GM21515 (cell line): ENCODE data around the gene EXOC4.
"Not testable (repeated sequence)": the region's sequence is repeated elsewhere in the genome, so short reads cannot be mapped to it uniquely, and the experiment has no call there.

ENCODE experiments used
- ATAC-seq: cut with Tn5 transposase; IDR thresholded peaks from one replicate; pipeline ENCODE4 v1.9.1; 2021; ENCODE audit not compliant: unreplicated experiment

EXOC4 gene

GRCh38 chr7:133779538-133779937 is 526.7 kb downstream of the EXOC4 start:
- not testable (repeated sequence) for ATAC-seq

- ATAC-seq = no peak
These were observed 528.0 kb downstream of the EXOC4 start for GRCh38 chr7:133780912-133781311.

- no peak for ATAC-seq
These were observed 528.7 kb downstream of the EXOC4 start for GRCh38 chr7:133781486-133782090.

GRCh38 chr7:133782470-133782869 is 529.6 kb downstream of the EXOC4 start:
- ATAC-seq = no peak

- ATAC-seq = no peak
These were observed 530.4 kb downstream of the EXOC4 start for GRCh38 chr7:133783276-133783675.

- ATAC-seq = no peak
These were observed 531.7 kb downstream of the EXOC4 start for GRCh38 chr7:133784486-133785001.

GRCh38 chr7:133786401-133786937 is 533.6 kb downstream of the EXOC4 start:
- no peak for ATAC-seq

GRCh38 chr7:133789974-133790373 is 537.1 kb downstream of the EXOC4 start:
- no peak for ATAC-seq

GRCh38 chr7:133790911-133791310 is 538.0 kb downstream of the EXOC4 start:
- ATAC-seq = no peak

GRCh38 chr7:133794479-133794878 is 541.6 kb downstream of the EXOC4 start:
- no peak for ATAC-seq

GRCh38 chr7:133795068-133795665 is 542.3 kb downstream of the EXOC4 start:
- ATAC-seq = no peak

- ATAC-seq = no peak
These were observed 544.2 kb downstream of the EXOC4 start for GRCh38 chr7:133796782-133797745.

GRCh38 chr7:133797818-133798520 is 545.1 kb downstream of the EXOC4 start:
- no peak for ATAC-seq

GRCh38 chr7:133801341-133801740 is 548.5 kb downstream of the EXOC4 start:
- no peak for ATAC-seq

GRCh38 chr7:133804127-133804526 is 551.2 kb downstream of the EXOC4 start:
- ATAC-seq = no peak

- ATAC-seq = no peak
These were observed 552.5 kb downstream of the EXOC4 start for GRCh38 chr7:133805426-133805825.

- no peak for ATAC-seq
These were observed 555.0 kb downstream of the EXOC4 start for GRCh38 chr7:133807624-133808492.

GRCh38 chr7:133808493-133808866 is 555.6 kb downstream of the EXOC4 start:
- no peak for ATAC-seq

- no peak for ATAC-seq
These were observed 560.0 kb downstream of the EXOC4 start for GRCh38 chr7:133812877-133813276.
